OCI-LY7 (cell line): ENCODE results near the gene DGKG. TPM values are rescaled to one million over a fixed set of nuclear protein-coding genes. Genes with fewer than 3 reads are reported as not detected.

Experiments
- BruUV-seq: library from RNA; stranded (reverse); fragments of 400-500 nt; replicated peaks from 2 replicates; lab custom pipeline; 2021; lab: Mats Ljungman, UMichigan
- CTCF ChIA-PET: fragments of 300-600 bp; sonication (Branson Sonifier 250); formaldehyde crosslinking; loops from one replicate; lab custom pipeline; 2022; ENCODE audit warnings: antibody characterized with exemption; ENCODE audit not compliant: unreplicated experiment; lab: Charles Lee
- POLR2A ChIA-PET: fragments of 300-600 bp; sonication (Branson Sonifier 250); formaldehyde crosslinking; loops from one replicate; lab custom pipeline; 2022; ENCODE audit warnings: antibody characterized with exemption; lab: Charles Lee
- DNase-seq: peaks from one replicate; pipeline ENCODE4 v3.0.0-alpha.2; 2015; ENCODE audit warnings: low spot score
- H2AFZ ChIP-seq: fragments of 200-600 bp; sonication (generic), shearing (Covaris generic); 2 replicates; pipeline ENCODE4 v1.6.1; 2014; ENCODE audit warnings: mild to moderate bottlenecking, antibody characterized with exemption, low read length, moderate library complexity
- H3K27ac ChIP-seq: fragments of 200-600 bp; sonication (generic); 2 replicates; pipeline ENCODE4 v1.5.1; 2014; ENCODE audit warnings: mixed run types, low read depth, mild to moderate bottlenecking, moderate library complexity, low read length, inconsistent platforms; ENCODE audit not compliant: poor library complexity, severe bottlenecking
- H3K36me3 ChIP-seq: fragments of 200-600 bp; sonication (generic); 2 replicates; pipeline ENCODE4 v1.6.1; 2014; ENCODE audit warnings: mild to moderate bottlenecking, antibody characterized with exemption, low read length, moderate library complexity, mixed read lengths; ENCODE audit not compliant: insufficient read depth
- H3K4me1 ChIP-seq: fragments of 200-600 bp; sonication (generic); 2 replicates; pipeline ENCODE4 v1.5.1; 2014; ENCODE audit warnings: mild to moderate bottlenecking, low read length; ENCODE audit not compliant: insufficient read depth, poor library complexity, severe bottlenecking
- H3K4me2 ChIP-seq: fragments of 200-600 bp; sonication (generic); 2 replicates; pipeline ENCODE4 v1.6.1; 2014; ENCODE audit warnings: mild to moderate bottlenecking, low read length
- H3K4me3 ChIP-seq: fragments of 200-600 bp; sonication (generic); 2 replicates; pipeline ENCODE4 v1.5.1; 2014; ENCODE audit warnings: mild to moderate bottlenecking, low read depth, low read length; ENCODE audit not compliant: poor library complexity, severe bottlenecking
- H3K79me2 ChIP-seq: fragments of 200-600 bp; sonication (generic); 2 replicates; pipeline ENCODE4 v1.6.1; 2016; ENCODE audit warnings: low read depth, mild to moderate bottlenecking, low read length, moderate library complexity, mixed read lengths; ENCODE audit not compliant: insufficient read depth
- H3K9me2 ChIP-seq: fragments of 200-600 bp; sonication (generic); 2 replicates; pipeline ENCODE4 v1.6.1; 2016; ENCODE audit warnings: mild to moderate bottlenecking, low read length, mixed read lengths; ENCODE audit not compliant: insufficient read depth
- H3K9me3 ChIP-seq: fragments of 200-600 bp; sonication (generic); 2 replicates; pipeline ENCODE4 v1.6.1; 2014; ENCODE audit warnings: mild to moderate bottlenecking, mixed run types, low read length, mixed read lengths
- H4K20me1 ChIP-seq: fragments of 200-600 bp; sonication (generic); 2 replicates; pipeline ENCODE4 v1.6.1; 2014; ENCODE audit warnings: mild to moderate bottlenecking, antibody characterized with exemption, low read length, moderate library complexity, mixed read lengths; ENCODE audit not compliant: insufficient read depth
- CTCF ChIP-seq: fragments of 200-600 bp; sonication (generic); conservative IDR thresholded peaks from 2 replicates; pipeline ENCODE4 v1.5.1; 2014; ENCODE audit warnings: mild to moderate bottlenecking, antibody characterized with exemption, low read length, moderate library complexity, mixed read lengths
- EZH2phosphoT487 ChIP-seq: fragments of 200-600 bp; sonication (generic); IDR thresholded peaks from 2 replicates; pipeline ENCODE4 v1.6.1; 2018; ENCODE audit warnings: low read depth, borderline replicate concordance, mild to moderate bottlenecking, mixed run types, antibody characterized with exemption, low read length, moderate library complexity, mixed read lengths
- intact Hi-C: fragments of 100-400 bp; cut with micrococcal nuclease; formaldehyde crosslinking; loops from one replicate; pipeline ENCODE4 v1.10.0; 2022; ENCODE audit not compliant: unreplicated experiment
- total RNA-seq, 2 experiments: library from RNA; depleted of rRNA in 1 of 2; stranded (reverse); fragments of >200 nt in 1 of 2; shearing (Covaris generic) in 1 of 2; gene quantifications; 2 replicates each; pipeline ENCODE4 v1.2.3, GENCODE V29; 2014 to 2022

DGKG gene
- total RNA-seq, 2 experiments from 2014 or later: 0.06 TPM; not detected in 1

- no peak overlapping the region for H3K27ac ChIP-seq
- DNase-seq: peak; percentile 65
- no peaks in the 10 kb centered on the region for H3K9me3 ChIP-seq
- H3K36me3 ChIP-seq: no peaks in the 10 kb centered on the region
- H4K20me1 ChIP-seq: no peaks in the 10 kb centered on the region
- no peaks in the 10 kb centered on the region for H3K9me2 ChIP-seq
- H2AFZ ChIP-seq: peak overlapping the region; percentile 67
- H3K4me1 ChIP-seq: peaks cover 12% of the 10 kb centered on the region
- ChIA-PET POLR2A (interaction anchor here (1.0 to 1.8 kb wide), 6 partner anchors 9 to 72 kb away, joined by 3 to 6 read pairs (median 4); no protein-coding TSS in a partner anchor), CTCF (interaction anchor here (1.0 kb wide), 1 partner anchor 242 kb away, joined by 3 read pairs; no protein-coding TSS in a partner anchor)
- H3K4me2 ChIP-seq: peak overlapping the region; percentile 40
- no TSS peak for BruUV-seq
- TF ChIP-seq CTCF (no peak), EZH2phosphoT487 (no peak)
- H3K4me3 ChIP-seq: no peak overlapping the region
- no peaks in the 10 kb centered on the region for H3K79me2 ChIP-seq
- intact Hi-C loops: no loop called here
These were observed 176.7 kb downstream of the DGKG start for GRCh38 chr3:186185194-186185787.

- Histone ChIP-seq H3K79me2 (no peaks in the 10 kb centered on the region), H3K9me2 (no peaks in the 10 kb centered on the region), H3K9me3 (no peaks in the 10 kb centered on the region), H3K4me3 (no peak overlapping the region), H3K36me3 (no peaks in the 10 kb centered on the region), H2AFZ (no peak overlapping the region), H3K4me1 (peaks cover 12% of the 10 kb centered on the region), H4K20me1 (no peaks in the 10 kb centered on the region), H3K27ac (no peak overlapping the region), H3K4me2 (no peak overlapping the region)
- ChIA-PET CTCF (interaction anchor here (1.0 kb wide), 1 partner anchor 241 kb away, joined by 3 read pairs; no protein-coding TSS in a partner anchor), POLR2A (interaction anchor here (0.9 to 1.5 kb wide), 2 partner anchors 8 to 71 kb away, joined by 3 read pairs; no protein-coding TSS in a partner anchor)
- TF ChIP-seq EZH2phosphoT487: no peak
- TF ChIP-seq CTCF: no peak
- intact Hi-C loops: no loop called here
- BruUV-seq: no TSS peak
- no peak for DNase-seq
These were observed 178.0 kb downstream of the DGKG start for GRCh38 chr3:186184021-186184420.

GRCh38 chr3:186182850-186183249, 179.2 kb downstream of the DGKG start:
- H3K36me3 ChIP-seq: no peaks in the 10 kb centered on the region
- TF ChIP-seq EZH2phosphoT487 (no peak), CTCF (no peak)
- BruUV-seq: no TSS peak
- no peaks in the 10 kb centered on the region for H3K9me3 ChIP-seq
- no peaks in the 10 kb centered on the region for H4K20me1 ChIP-seq
- H3K27ac ChIP-seq: no peak overlapping the region
- no peak for DNase-seq
- H3K79me2 ChIP-seq: no peaks in the 10 kb centered on the region
- H3K9me2 ChIP-seq: no peaks in the 10 kb centered on the region
- ChIA-PET POLR2A (interaction anchor here (0.6 to 0.9 kb wide), 5 partner anchors 9 to 1506 kb away, joined by 3 to 4 read pairs (median 3); no protein-coding TSS in a partner anchor), CTCF (no interaction called here)
- H3K4me3 ChIP-seq: no peak overlapping the region
- peaks cover 12% of the 10 kb centered on the region for H3K4me1 ChIP-seq
- intact Hi-C loops: no loop called here
- H3K4me2 ChIP-seq: no peak overlapping the region
- H2AFZ ChIP-seq: no peak overlapping the region
